Muscle of leg (tissue), 11 donors: ENCODE measurements around the gene UGT1A8. TPM values are rescaled to one million over a fixed set of nuclear protein-coding genes. Genes with fewer than 3 reads are reported as not detected.

ENCODE experiments used
- DNase-seq: peaks from one replicate; pipeline ENCODE4 v3.0.0; 2013
- H3K27ac ChIP-seq: one replicate; pipeline ENCODE4 v1.5.1; 2013; ENCODE audit warnings: mild to moderate bottlenecking, low read length, control low read depth
- H3K27me3 ChIP-seq: one replicate; pipeline ENCODE4 v1.6.1; 2013; ENCODE audit warnings: low read length; ENCODE audit not compliant: control insufficient read depth, insufficient read depth
- H3K36me3 ChIP-seq: one replicate; pipeline ENCODE4 v1.6.1; 2013; ENCODE audit warnings: low read length; ENCODE audit not compliant: control insufficient read depth, insufficient read depth
- H3K4me1 ChIP-seq: one replicate; pipeline ENCODE4 v1.6.1; 2013; ENCODE audit warnings: low read length; ENCODE audit not compliant: control insufficient read depth, insufficient read depth
- H3K4me3 ChIP-seq: one replicate; pipeline ENCODE4 v1.5.1; 2013; ENCODE audit warnings: low read length, control low read depth
- H3K9me3 ChIP-seq: replicated peaks from 2 replicates; pipeline ENCODE4 v1.6.1; 2013; ENCODE audit warnings: low read depth, low read length; ENCODE audit not compliant: control insufficient read depth
- WGBS: methylation state at CpG from one replicate; pipeline ENCODE4 v1.1.5; 2013; ENCODE audit warnings: missing lambda C conversion rate; ENCODE audit not compliant: insufficient coverage; 5-methylcytosine and 5-hydroxymethylcytosine counted together
- polyA plus RNA-seq, 8 donors: library from polyadenylated mRNA; unstranded; fragments of 120-200 nt; gene quantifications; one replicate each; pipeline versions ENCODE4 v1.2.1 to v1.2.3, GENCODE V29; 2013; ENCODE audit warnings: inconsistent platforms in 1 of 8, low replicate concordance in 1 of 8; ENCODE audit not compliant: insufficient read length in 8 of 8, insufficient read depth in 1 of 8
- total RNA-seq: library from RNA; stranded (reverse); fragments of 120-200 nt; gene quantifications from one replicate; pipeline ENCODE4 v1.2.4, GENCODE V29; 2013

Gene UGT1A8
- total and polyA plus RNA-seq, 9 donors: not detected

DNA sequence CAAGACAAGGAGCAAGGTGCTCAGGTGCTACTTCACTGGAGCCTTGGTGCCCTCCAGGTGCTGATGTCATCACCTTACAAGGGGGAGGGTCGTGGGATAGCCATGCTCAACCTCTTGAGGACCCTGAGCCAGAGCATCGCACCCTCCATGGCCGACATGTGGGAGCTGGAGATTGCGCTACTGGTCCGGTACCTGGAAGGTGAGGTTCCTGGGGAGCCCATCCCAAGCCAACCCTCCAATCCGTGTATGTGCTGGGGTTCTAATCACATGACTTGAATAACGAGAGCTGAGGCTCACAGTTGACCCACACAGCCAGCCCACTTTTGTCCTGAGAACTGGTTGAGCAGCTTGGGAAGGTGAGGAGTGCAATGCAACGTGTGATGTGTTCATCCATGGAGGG lies 186.6 kb downstream of the UGT1A8 start:
- H3K27me3 ChIP-seq: peaks cover 11% of the 10 kb centered on the region
- no peak overlapping the region for H3K4me3 ChIP-seq
- no peaks in the 10 kb centered on the region for H3K4me1 ChIP-seq
- no peaks in the 10 kb centered on the region for H3K36me3 ChIP-seq
- H3K9me3 ChIP-seq: no peaks in the 10 kb centered on the region
- DNase-seq: no peak
- no peak overlapping the region for H3K27ac ChIP-seq
- 75% methylated on average over 7 of the region's 8 CpGs for WGBS

DNA sequence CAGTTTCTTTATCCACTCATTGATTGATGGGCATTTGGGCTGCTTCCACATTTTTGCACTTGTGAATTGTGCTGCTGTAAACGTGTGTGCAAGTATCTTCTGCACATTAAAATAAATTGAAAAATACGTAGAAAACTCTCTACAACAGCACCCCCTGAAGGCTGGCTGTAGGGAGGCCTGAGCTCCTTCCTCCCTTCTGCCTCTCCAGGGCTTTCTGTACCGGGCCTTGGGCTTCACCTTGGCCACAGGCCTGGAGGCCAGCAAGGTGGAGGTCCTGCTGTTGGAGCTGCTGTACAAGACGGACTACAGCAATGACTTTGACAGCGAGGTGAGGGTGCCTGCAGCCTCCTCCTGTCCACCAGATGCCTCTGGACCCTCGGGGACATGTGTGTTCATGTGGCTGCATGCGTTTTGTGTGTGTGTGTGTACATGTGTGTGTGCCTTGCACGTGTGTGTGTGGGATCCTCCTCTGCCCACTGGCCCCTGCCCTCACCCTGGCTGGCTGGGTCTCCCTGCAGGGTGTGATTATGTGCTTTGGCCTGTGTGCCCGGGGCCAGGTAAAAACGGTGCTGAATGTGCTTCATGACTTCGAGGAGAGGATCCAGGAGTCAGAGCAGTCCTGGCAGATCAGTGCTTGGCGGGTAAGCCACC lies 189.9 kb downstream of the UGT1A8 start:
- Histone ChIP-seq H3K27ac (no peak overlapping the region), H3K4me1 (no peaks in the 10 kb centered on the region), H3K9me3 (no peaks in the 10 kb centered on the region), H3K4me3 (no peak overlapping the region), H3K36me3 (no peaks in the 10 kb centered on the region), H3K27me3 (peaks cover 11% of the 10 kb centered on the region)
- WGBS: 76% methylated on average over 6 of the region's 12 CpGs
- DNase-seq: no peak

DNA sequence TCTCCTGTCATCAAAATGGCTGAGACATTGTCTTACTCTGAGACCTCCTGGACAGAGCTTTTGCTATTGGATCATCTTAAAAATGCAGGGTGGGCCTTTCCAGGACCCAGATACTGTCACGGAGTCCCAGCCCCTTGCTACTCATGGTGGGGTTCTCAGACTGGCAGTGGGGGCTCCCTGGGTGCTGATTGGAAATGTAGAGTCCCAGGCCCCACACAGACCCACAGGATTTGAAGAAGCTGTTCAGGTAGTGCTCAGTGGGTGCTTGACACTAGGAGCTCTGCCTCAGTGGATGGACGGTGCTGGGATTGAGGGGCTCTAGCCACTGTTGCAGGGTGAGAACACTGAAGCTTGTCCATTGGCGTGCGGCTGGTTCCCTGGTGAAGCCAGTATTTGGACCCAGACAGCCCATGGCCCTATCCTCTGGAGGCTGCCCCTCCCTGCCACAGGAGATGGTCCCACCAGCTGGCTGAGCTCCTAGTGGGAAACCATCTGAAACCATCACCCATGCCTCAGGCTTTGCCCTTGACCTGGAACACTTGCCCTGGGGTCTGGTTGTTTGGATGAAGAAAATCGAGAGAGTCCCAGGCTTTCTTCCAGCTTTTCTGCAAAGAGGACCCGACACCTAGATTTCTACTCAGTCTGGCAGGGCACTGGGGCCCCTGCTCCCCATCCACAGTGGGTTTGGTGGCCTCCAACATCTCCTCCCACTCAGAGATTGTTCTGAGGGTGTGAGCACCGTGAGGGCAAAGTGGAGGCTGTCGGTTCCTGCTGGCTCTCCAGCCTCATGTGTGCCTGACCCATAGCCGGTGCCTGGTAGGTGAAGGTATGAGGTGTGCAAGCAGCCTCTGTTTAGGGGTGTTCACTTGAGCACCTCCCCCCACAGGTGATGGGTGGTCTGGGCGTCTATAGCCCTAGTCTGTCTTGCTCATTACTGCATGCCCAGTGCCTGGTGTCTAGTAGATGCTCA lies 190.8 kb downstream of the UGT1A8 start:
- no peaks in the 10 kb centered on the region for H3K36me3 ChIP-seq
- WGBS: 100% methylated on average over 3 of the region's 10 CpGs
- H3K27ac ChIP-seq: no peak overlapping the region
- H3K9me3 ChIP-seq: no peaks in the 10 kb centered on the region
- peaks cover 11% of the 10 kb centered on the region for H3K27me3 ChIP-seq
- no peak overlapping the region for H3K4me3 ChIP-seq
- no peak for DNase-seq
- no peaks in the 10 kb centered on the region for H3K4me1 ChIP-seq

DNA sequence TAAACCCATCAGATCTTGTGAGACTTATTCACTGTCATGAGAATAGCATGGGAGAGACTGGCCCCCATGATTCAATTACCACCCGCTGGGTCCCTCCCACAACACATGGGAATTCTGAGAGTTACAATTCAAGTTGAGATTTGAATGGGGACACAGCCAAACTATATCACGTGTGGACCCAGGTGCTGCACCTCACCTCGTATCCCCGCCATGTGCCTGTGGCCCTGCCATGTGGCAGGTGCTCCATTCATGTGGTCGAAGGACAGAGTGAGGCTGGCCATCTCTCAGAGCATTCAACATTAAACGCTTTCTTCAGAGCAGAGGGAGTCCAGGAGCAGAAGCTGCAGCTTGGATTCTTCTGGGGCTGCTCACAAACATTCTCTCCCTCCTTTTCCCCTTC lies 193.0 kb downstream of the UGT1A8 start:
- 77% methylated on average over 5 of the region's 6 CpGs for WGBS
- no peaks in the 10 kb centered on the region for H3K9me3 ChIP-seq
- H3K27me3 ChIP-seq: peaks cover 7% of the 10 kb centered on the region
- no peak for DNase-seq
- no peak overlapping the region for H3K4me3 ChIP-seq
- H3K4me1 ChIP-seq: no peaks in the 10 kb centered on the region
- no peak overlapping the region for H3K27ac ChIP-seq
- no peaks in the 10 kb centered on the region for H3K36me3 ChIP-seq

DNA sequence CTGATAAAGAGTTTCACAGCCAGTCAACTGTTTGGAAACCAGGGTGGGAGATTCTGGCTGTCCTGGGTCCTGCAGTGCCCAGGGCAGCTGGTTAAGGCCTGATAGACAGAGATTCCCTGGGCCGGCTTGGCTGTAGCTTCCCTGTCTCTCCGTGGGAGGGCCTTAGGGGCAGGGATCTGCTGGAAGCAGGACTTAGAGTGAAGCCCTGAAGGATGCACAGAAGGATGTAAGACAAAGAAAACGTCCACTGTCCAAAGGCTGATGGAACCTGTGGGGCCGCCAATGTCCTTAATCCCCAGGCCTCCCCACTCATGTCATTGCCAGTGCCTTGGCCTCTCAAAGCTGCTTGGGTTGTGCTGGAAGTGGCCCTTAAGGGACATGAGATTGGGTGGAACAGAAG lies 193.7 kb downstream of the UGT1A8 start:
- H3K27ac ChIP-seq: no peak overlapping the region
- no peak for DNase-seq
- no peaks in the 10 kb centered on the region for H3K36me3 ChIP-seq
- peaks cover 7% of the 10 kb centered on the region for H3K27me3 ChIP-seq
- no peaks in the 10 kb centered on the region for H3K4me1 ChIP-seq
- 75% methylated on average over 3 of the region's 4 CpGs for WGBS
- no peaks in the 10 kb centered on the region for H3K9me3 ChIP-seq
- no peak overlapping the region for H3K4me3 ChIP-seq

DNA sequence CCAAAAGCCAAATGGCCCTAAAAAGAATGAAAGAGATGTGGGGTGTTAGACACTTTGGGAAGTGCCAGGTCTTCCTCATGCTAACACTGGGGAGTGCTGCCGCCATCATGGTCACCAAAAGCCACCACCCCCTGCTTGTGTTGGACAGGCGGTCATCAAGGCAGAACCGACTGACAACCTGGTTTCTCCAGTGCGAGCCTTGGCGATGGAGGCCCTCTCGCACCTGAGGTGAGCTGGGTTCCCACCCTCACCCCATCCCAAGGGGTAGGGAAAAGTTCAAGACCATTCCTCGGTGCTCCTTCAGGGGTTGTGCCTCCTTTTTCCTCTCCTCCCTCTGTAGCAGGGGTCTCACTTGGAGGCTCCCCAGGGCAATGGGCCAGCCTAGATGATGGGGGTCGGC lies 194.3 kb downstream of the UGT1A8 start:
- 90% methylated on average over 6 of the region's 8 CpGs for WGBS
- DNase-seq: no peak
- Histone ChIP-seq H3K27me3 (peaks cover 7% of the 10 kb centered on the region), H3K4me1 (no peaks in the 10 kb centered on the region), H3K27ac (no peak overlapping the region), H3K36me3 (no peaks in the 10 kb centered on the region), H3K9me3 (no peaks in the 10 kb centered on the region), H3K4me3 (no peak overlapping the region)

DNA sequence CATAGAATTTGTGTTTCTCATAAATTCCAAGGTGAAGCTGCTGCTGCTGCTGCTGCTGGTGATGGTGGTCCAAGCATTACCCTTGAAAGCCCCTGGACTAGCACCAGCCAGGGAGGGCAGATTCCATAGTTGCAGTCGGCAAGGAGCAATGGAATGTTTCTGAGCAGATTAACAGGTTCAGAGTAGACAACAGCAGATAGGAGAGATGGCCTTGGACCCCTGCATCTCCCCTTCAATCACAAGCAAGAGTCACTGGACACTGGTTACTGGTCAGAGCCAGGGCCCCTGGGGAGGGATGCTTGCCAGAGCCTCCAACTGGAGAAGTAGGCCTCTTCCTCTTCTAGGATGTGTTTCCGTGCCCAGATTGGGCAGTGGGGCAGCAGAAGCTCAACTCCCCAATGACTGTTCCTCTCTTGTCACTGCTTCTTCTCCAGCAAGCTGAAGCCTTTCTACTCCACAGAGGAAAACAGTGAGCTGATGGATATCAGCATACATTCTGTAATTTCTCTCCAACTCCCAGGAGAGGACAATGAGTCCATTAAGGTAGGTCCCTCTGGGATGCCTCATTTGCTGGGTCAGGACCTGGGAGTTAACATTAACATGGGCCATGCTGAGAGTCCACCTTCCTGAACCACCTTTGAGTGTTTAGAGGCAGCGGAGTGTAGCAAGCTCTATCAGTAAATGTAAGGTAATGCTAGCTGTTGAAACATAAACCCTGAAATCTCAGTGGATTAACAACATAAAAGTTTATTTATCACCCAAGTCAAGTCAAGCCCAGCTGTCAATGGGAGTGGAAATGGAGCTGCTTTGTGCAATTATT lies 196.0 kb downstream of the UGT1A8 start:
- no peaks in the 10 kb centered on the region for H3K4me1 ChIP-seq
- H3K4me3 ChIP-seq: no peak overlapping the region
- DNase-seq: no peak
- 83% methylated on average over 1 of the region's 3 CpGs for WGBS
- H3K9me3 ChIP-seq: no peaks in the 10 kb centered on the region
- no peak overlapping the region for H3K27ac ChIP-seq
- no peaks in the 10 kb centered on the region for H3K36me3 ChIP-seq
- H3K27me3 ChIP-seq: peaks cover 5% of the 10 kb centered on the region

DNA sequence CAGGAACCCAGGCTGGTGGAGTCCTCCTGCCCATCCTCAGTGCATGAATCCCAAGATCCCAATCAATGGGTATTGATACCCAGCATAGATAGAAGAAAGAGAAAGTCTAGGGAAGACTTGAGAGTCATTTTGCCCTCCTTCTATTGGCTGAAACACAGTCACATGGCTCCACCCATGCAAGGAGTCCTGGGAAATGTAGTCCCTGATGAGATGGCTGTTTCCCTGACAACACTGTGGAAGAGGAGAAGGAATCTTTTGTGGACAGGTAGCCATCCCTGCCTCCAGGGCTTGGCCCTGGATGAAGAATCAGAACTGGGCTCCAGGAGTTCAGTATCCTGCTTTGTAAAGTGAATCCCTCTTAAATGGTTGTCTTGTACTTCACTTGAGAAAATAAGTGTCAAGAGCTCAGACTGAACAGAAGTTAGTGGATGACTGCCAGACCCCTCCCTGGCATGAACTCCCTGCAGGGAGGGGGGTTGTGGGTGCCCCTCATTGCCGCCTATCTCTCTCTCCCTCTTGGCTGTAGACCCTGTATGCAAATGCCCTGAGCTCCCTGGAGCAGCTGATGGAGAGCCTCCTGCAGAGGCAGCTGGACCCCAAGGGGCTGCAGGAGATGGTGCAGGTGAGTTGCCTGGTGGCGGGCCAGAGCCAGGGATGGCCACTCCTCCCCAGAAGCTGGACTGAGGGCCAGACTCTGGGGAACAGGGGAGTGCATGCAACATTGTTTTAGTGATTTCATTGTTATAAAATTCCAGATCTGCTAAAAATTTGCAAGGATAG lies 196.8 kb downstream of the UGT1A8 start:
- Histone ChIP-seq H3K4me3 (no peak overlapping the region), H3K27ac (no peak overlapping the region), H3K36me3 (no peaks in the 10 kb centered on the region), H3K27me3 (peaks cover 2% of the 10 kb centered on the region), H3K9me3 (no peaks in the 10 kb centered on the region), H3K4me1 (no peaks in the 10 kb centered on the region)
- whole genome bisulfite sequencing: 80% methylated on average over 1 of the region's 2 CpGs
- DNase-seq: no peak

DNA sequence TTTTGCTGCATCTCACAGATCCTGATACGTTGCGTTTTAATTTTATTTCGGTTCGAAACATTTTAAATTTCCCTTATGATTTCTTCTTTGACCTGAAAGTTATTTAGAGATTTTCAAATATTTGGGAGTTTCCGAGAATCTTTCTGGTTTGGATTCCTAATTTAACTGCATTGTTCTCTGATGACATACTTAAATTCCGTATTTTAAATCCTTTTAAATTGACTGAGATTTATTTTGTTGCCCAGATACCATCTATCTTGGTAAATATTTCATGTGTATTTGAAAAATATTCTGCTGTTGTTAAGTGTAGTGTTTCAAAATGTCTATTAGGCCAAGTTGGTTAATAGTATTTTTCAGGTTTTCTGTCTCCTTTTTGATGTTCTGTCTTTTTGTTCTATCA lies 198.4 kb downstream of the UGT1A8 start:
- no peak for DNase-seq
- Histone ChIP-seq H3K4me3 (no peak overlapping the region), H3K4me1 (no peaks in the 10 kb centered on the region), H3K27ac (no peak overlapping the region), H3K36me3 (no peaks in the 10 kb centered on the region), H3K9me3 (no peaks in the 10 kb centered on the region), H3K27me3 (no peaks in the 10 kb centered on the region)
- WGBS: no CpG with 5 or more reads among the region's 6 CpGs
